ENCODE data around the gene ADH7. TPM values are rescaled to one million over a fixed set of nuclear protein-coding genes. Genes with fewer than 3 reads are reported as not detected.

ADH7 gene
- total and polyA plus RNA-seq, 2 of the 4 experiments (the other 2 are of a cell fraction) = not detected

Other genes starting within 250 kb of the ADH7 start
- not detected in 2 replicates for gene ADH6, start 216.1 kb downstream of the ADH7 start, total RNA-seq (2012; rRNA removed)
- not detected in 2 replicates for gene ADH6, start 216.1 kb downstream of the ADH7 start, polyA plus RNA-seq (2012; rRNA removed)
- not detected in 2 replicates for gene ADH1A, start 144.4 kb downstream of the ADH7 start, total RNA-seq (2012; rRNA removed)
- gene ADH1A, start 144.4 kb downstream of the ADH7 start, polyA plus RNA-seq (2012; rRNA removed) = not detected in 2 replicates
- gene ADH1B, start 113.9 kb downstream of the ADH7 start, total RNA-seq (2012; rRNA removed) = under 0.01 and 0.36 TPM in 2 replicates
- 0.10 and 0.46 TPM in 2 replicates for gene ADH1B, start 113.9 kb downstream of the ADH7 start, polyA plus RNA-seq (2012; rRNA removed)
- gene ADH1C, start 82.6 kb downstream of the ADH7 start, total RNA-seq (2012; rRNA removed) = not detected in 2 replicates
- 0.26 TPM in 1 of 2 replicates, not detected in the other for gene ADH1C, start 82.6 kb downstream of the ADH7 start, polyA plus RNA-seq (2012; rRNA removed)
- gene C4orf17, start 75.7 kb upstream of the ADH7 start, total RNA-seq (2012; rRNA removed) = not detected in 2 replicates
- gene C4orf17, start 75.7 kb upstream of the ADH7 start, polyA plus RNA-seq (2012; rRNA removed) = not detected in 2 replicates
- gene TRMT10A, start 128.7 kb upstream of the ADH7 start, total RNA-seq (2012; rRNA removed) = 4.3 and 8.9 TPM in 2 replicates
- gene TRMT10A, start 128.7 kb upstream of the ADH7 start, polyA plus RNA-seq (2012; rRNA removed) = 2.0 and 3.8 TPM in 2 replicates
- gene MTTP, start 139.5 kb upstream of the ADH7 start, total RNA-seq (2012; rRNA removed) = under 0.01 TPM in 2 replicates
- 0.03 TPM in 1 of 2 replicates, not detected in the other for gene MTTP, start 139.5 kb upstream of the ADH7 start, polyA plus RNA-seq (2012; rRNA removed)
- gene C4orf54, start 222.5 kb upstream of the ADH7 start, total RNA-seq (2012; rRNA removed) = not detected in 2 replicates
- gene C4orf54, start 222.5 kb upstream of the ADH7 start, polyA plus RNA-seq (2012; rRNA removed) = not detected in 2 replicates